Kidney (tissue), 14 donors: ENCODE measurements around the gene PMEPA1. TPM values are rescaled to one million over a fixed set of nuclear protein-coding genes. Genes with fewer than 3 reads are reported as not detected.

Source experiments
- DNase-seq, 5 donors: peaks; one replicate each; pipeline ENCODE4 v3.0.0-alpha.2; 2013 to 2020
- FAIRE-seq: peaks from 2 replicates; lab custom pipeline; 2012; peaks lifted over from hg19 to GRCh38; lab: Jason Lieb, UNC
- H3K27ac ChIP-seq, 2 donors: one replicate each; pipeline ENCODE4 v1.7.0; 2013; ENCODE audit warnings: low read depth in 2 of 2, low read length in 2 of 2, inconsistent platforms in 1 of 2
- H3K27me3 ChIP-seq: one replicate; pipeline ENCODE4 v1.7.1; 2013; ENCODE audit warnings: low read length, inconsistent platforms; ENCODE audit not compliant: control insufficient read depth, insufficient read depth
- H3K36me3 ChIP-seq, 3 donors: one replicate each; pipeline versions ENCODE4 v1.7.0 to v1.7.1; 2013; ENCODE audit warnings: low read length in 3 of 3, control low read depth in 1 of 3, inconsistent platforms in 1 of 3; ENCODE audit not compliant: insufficient read depth in 3 of 3, control insufficient read depth in 2 of 3
- H3K4me1 ChIP-seq, 3 donors: one replicate each; pipeline versions ENCODE4 v1.7.0 to v1.7.1; 2013; ENCODE audit warnings: low read length in 3 of 3, inconsistent platforms in 1 of 3, low read depth in 1 of 3; ENCODE audit not compliant: control insufficient read depth in 2 of 3, insufficient read depth in 2 of 3
- H3K4me3 ChIP-seq, 3 donors: one replicate each; pipeline versions ENCODE4 v1.7.0 to v1.8.1; 2013; ENCODE audit warnings: low read length in 3 of 3, control low read depth in 1 of 3, inconsistent platforms in 1 of 3
- H3K9ac ChIP-seq, 3 donors: one replicate each; pipeline versions ENCODE4 v1.7.0 to v1.7.1; 2013; ENCODE audit warnings: low read length in 3 of 3, control low read depth in 1 of 3, inconsistent platforms in 1 of 3
- H3K9me3 ChIP-seq, 3 donors: one replicate each; pipeline versions ENCODE4 v1.7.0 to v1.7.1; 2013; ENCODE audit warnings: low read length in 3 of 3, control low read depth in 1 of 3, inconsistent platforms in 1 of 3; ENCODE audit not compliant: control insufficient read depth in 2 of 3, insufficient read depth in 1 of 3
- intact Hi-C: fragments of 100-400 bp; cut with DNase I; formaldehyde crosslinking; loops from one replicate; pipeline ENCODE4 v1.11.1; 2022
- polyA plus RNA-seq: library from polyadenylated mRNA; stranded (reverse); fragments of 350-450 nt; fragmentation: Illumina TruSeq; extraction: RNeasy Lipid Tissue Mini Kit (QIAGEN cat#74804); gene quantifications from one replicate; pipeline ENCODE4 v1.2.3, GENCODE V29; 2014; ENCODE audit warnings: low read depth, low replicate concordance; ENCODE audit not compliant: insufficient read depth
- total RNA-seq: library from RNA; stranded (reverse); fragmentation: NEBNext Ultra II Directional; extraction: Animal tissue kit (Norgen Biotek cat#: 25700); gene quantifications from one replicate; pipeline ENCODE4 v1.2.1, GENCODE V29; 2021
- TF ChIP-seq, protein P1 (sequence below): IDR thresholded peaks from 3 replicates; pipeline ENCODE4 v1.5.1; 2012; ENCODE audit warnings: mild to moderate bottlenecking, moderate library complexity, borderline replicate concordance; ENCODE audit not compliant: insufficient read depth; ENCODE audit errors: extremely low read depth
- donor health status: control.
- donor health status: control.
- donor health status: control.
- donor health status: control.
- donor health status: control.
- donor health status: DM: yes; HTN: yes; CAD: no.
- donor health status: Normal renal cell carcinoma (clear cell type).

Gene PMEPA1
- total and polyA plus RNA-seq, 2 donors from 2014 or later: 12.9 to 30.4 TPM

DNA sequence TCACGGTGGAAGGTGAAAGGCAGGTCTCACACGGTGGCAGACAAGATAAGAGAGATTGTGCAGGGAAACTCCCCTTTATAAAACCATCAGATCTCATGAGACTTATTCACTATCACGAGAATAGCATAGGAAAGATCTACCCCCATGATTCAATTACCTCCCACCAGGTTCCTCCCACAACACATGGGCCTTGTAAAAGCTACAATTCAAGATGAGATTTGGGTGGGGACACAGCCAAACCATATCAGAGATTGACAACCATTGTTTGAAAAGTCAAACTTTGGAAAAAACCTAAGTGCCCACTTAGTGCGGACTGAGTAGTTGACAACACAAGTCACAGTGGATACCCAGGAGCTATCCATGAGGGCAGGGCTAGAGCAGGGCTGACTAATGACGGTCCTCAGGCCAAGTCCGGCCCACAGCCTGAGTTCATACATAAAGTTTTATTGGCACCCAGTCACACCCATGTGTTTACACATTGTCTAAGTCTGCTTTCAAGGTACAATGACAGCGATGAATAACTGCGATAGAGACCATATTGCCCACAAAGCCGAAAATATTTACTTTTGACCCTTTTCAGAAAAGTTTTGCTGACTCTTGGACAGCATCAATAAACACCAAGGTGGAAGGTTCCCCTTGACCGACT is 33.8 kb upstream of the PMEPA1 start:
- TF ChIP-seq, protein P1, sequence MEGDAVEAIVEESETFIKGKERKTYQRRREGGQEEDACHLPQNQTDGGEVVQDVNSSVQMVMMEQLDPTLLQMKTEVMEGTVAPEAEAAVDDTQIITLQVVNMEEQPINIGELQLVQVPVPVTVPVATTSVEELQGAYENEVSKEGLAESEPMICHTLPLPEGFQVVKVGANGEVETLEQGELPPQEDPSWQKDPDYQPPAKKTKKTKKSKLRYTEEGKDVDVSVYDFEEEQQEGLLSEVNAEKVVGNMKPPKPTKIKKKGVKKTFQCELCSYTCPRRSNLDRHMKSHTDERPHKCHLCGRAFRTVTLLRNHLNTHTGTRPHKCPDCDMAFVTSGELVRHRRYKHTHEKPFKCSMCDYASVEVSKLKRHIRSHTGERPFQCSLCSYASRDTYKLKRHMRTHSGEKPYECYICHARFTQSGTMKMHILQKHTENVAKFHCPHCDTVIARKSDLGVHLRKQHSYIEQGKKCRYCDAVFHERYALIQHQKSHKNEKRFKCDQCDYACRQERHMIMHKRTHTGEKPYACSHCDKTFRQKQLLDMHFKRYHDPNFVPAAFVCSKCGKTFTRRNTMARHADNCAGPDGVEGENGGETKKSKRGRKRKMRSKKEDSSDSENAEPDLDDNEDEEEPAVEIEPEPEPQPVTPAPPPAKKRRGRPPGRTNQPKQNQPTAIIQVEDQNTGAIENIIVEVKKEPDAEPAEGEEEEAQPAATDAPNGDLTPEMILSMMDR: no peak
- Histone ChIP-seq H3K27ac (no peak overlapping the region), H3K36me3 (no peaks in the 10 kb centered on the region), H3K4me1 (peaks cover 0 to 7% (median 6%) of the 10 kb centered on the region in 3 donors), H3K9me3 (no peaks in the 10 kb centered on the region), H3K27me3 (no peaks in the 10 kb centered on the region), H3K9ac (no peak overlapping the region), H3K4me3 (no peak overlapping the region)
- FAIRE-seq (no peak), DNase-seq (peak in 1 of 5 donors; percentile 15)
- intact Hi-C loops: no loop called here

DNA sequence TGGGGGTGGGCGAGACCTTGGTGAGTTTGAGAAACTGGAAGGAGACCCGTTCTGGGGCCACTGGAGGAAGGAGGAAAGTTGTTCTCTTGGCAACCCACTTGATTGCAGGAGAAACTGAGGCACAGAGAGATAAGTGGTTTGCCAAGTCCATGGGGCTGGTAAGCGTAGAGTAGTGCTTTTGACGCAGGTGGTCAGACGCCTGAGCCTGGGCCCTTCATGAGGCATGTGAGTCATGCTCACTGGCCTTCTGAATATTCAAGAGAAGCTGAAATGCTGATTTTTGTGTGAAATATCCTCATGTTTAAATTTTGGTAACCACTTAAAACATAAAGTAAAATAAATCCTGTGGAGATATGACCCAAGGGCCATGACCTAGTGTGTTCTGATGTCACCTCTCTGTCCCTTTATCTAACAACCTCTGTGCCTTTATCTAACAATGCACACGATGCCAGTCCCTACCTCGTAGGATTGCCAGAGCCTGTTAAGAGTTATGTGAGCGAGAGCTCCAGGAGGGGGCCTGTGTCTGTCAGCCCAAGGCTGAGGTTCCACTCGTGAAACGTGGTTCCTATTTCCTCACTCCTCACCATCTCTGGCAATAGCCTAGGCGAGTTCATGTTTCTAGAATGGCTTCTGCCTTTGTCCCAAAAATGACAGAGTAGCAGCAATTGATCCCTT is 32.8 kb upstream of the PMEPA1 start:
- Histone ChIP-seq H3K9ac (no peak overlapping the region), H3K27ac (no peak overlapping the region), H3K9me3 (no peaks in the 10 kb centered on the region), H3K4me1 (no peaks in the 10 kb centered on the region), H3K27me3 (no peaks in the 10 kb centered on the region), H3K36me3 (no peaks in the 10 kb centered on the region), H3K4me3 (no peak overlapping the region)
- DNase-seq (peak in 1 of 5 donors; percentile 7), FAIRE-seq (no peak)
- intact Hi-C loops: no loop called here
- TF ChIP-seq, protein P1: no peak

DNA sequence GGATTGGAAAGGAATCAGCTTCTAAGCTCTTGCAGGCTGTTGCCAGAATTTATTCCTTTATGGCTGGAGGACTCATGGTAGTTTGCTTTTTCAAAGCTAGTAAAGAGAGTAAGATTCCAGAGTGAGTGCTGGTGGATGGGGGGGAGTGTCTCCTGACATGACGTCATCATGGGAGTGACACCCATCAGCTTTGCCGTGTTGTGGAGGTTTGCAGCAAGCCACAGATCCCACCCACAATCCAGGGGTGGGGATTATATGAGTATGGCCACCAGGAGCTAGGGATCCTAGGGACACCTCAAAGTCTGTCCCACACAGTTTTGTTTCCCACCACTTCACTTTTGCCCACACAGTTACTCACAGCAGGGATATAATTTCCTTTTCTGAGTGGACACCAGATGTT is 28.7 kb upstream of the PMEPA1 start:
- H3K27me3 ChIP-seq: no peaks in the 10 kb centered on the region
- no peaks in the 10 kb centered on the region for H3K9me3 ChIP-seq
- DNase-seq (peak in 1 of 5 donors; percentile 15), FAIRE-seq (no peak)
- H3K4me3 ChIP-seq: no peak overlapping the region
- intact Hi-C loops: no loop called here
- H3K36me3 ChIP-seq: no peaks in the 10 kb centered on the region
- TF ChIP-seq, protein P1: no peak
- H3K4me1 ChIP-seq: no peaks in the 10 kb centered on the region
- no peak overlapping the region for H3K9ac ChIP-seq
- H3K27ac ChIP-seq: no peak overlapping the region
